Activated CD8-positive, alpha-beta memory T cell treated with anti-CD3 and anti-CD28 coated beads, Interleukin-2, amount 50 U/mL, for 1 hour (primary cell): Measurements from ENCODE around the gene DGAT2.

Experiments
- DNase-seq: peaks from one replicate; pipeline ENCODE4 v3.0.0-alpha.2; 2020; ENCODE audit errors: extremely low read depth

DGAT2 gene

GRCh38 chr11:75801362-75802020 lies 32.9 kb downstream of the DGAT2 start:
- no peak for DNase-seq

- no peak for DNase-seq
Observed at GRCh38 chr11:75802021-75802912, 33.7 kb downstream of the DGAT2 start.

GRCh38 chr11:75802913-75803820 lies 34.6 kb downstream of the DGAT2 start:
- DNase-seq, result peak; percentile 35

DNA sequence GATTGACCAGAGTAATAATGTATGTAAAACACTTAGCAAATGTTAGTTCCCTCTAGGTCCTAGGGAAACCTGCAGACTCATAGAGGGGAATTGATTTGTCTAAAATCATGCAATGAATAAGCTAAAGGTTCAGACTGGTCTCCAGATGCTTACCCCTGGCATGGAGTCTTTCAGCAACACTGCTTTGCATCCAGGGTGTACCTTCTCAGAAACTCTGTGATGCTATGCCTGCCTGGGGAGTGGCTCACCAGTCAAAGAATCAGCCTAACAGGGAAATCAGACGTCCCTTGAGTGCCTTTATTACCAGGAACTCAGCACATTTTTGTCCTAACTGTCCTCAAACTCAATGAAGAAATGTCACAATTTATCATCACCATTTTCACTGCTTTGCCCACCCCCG lies 40.5 kb downstream of the DGAT2 start:
- no peak for DNase-seq

- no peak for DNase-seq
Observed at GRCh38 chr11:75809991-75810390, 41.4 kb downstream of the DGAT2 start.

- no peak for DNase-seq
Observed at GRCh38 chr11:75810637-75811390, 42.2 kb downstream of the DGAT2 start.

- no peak for DNase-seq
Observed at GRCh38 chr11:75811485-75811884, 42.9 kb downstream of the DGAT2 start.

- DNase-seq, result no peak
Observed at GRCh38 chr11:75812542-75813040, 44.0 kb downstream of the DGAT2 start.

- DNase-seq, result no peak
Observed at GRCh38 chr11:75813124-75813523, 44.5 kb downstream of the DGAT2 start.

- DNase-seq, result no peak
Observed at GRCh38 chr11:75813622-75814039, 45.1 kb downstream of the DGAT2 start.

GRCh38 chr11:75814363-75814676 lies 45.7 kb downstream of the DGAT2 start:
- DNase-seq, result no peak

GRCh38 chr11:75814677-75815344 lies 46.2 kb downstream of the DGAT2 start, which contains the start of gene UVRAG:
TSS of gene UVRAG (plus strand) at chr11:75815210. CDS start at chr11:75815408, 198 bp downstream.
- peak; percentile 98 for DNase-seq

DNA sequence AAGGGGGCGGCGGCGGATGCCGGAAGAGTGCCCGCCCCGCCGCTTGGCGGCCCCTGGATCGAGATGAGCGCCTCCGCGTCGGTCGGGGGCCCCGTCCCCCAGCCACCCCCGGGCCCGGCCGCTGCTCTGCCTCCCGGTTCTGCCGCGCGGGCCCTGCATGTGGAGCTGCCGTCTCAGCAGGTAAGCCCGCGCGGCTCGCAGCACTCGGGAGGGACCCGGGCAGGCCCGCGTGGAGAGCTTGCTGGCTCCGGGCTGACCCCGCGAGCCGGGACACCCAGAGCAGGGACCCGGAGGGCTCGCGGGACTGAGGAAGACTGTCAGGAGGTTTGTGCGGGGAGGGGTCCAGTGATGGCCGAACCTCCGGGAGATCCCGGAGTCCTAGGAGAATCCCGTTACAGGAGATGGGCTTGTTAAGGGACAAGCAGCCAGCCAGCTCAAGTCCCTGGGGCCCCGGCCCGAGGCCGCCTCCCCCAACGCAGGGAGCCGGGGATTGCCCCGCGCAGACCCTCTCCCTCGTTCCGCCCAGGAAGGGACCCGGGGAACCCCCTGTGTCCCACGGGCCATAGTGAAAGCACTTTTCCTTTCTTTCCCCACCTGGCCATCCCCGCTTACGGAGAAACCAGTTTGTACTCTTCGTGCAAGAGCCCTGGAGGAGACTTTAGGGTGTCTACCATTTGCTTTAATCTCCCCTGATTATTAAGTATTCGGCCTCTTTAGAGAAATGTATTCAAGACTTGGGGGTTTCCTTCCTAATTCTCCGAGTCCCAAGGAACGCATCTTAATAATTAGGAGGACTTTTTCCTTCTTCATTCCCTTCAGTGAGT lies 47.0 kb downstream of the DGAT2 start:
- no peak for DNase-seq

GRCh38 chr11:75816561-75817239 lies 48.1 kb downstream of the DGAT2 start:
- no peak for DNase-seq

DNA sequence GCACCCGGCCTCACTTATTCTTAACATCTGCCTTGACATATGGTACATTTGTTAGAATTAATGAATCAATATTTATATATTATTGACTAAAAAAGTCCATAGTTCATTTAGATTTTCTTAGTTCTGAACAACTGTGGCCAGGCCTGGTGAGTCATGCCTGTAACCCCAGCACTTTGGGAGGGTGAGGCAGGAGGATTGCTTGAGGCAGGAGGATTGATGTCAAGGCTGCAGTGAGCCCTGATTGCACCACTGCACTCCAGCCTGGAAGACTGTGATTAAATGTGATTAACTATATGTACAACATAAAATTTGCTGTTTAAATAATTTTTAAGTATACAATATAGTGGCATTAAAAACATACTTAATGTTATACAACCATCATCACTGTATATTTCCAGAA lies 52.1 kb downstream of the DGAT2 start:
- no peak for DNase-seq

GRCh38 chr11:75821202-75821601 lies 52.6 kb downstream of the DGAT2 start:
- no peak for DNase-seq

GRCh38 chr11:75822541-75822940 lies 54.0 kb downstream of the DGAT2 start:
- DNase-seq, result no peak

DNA sequence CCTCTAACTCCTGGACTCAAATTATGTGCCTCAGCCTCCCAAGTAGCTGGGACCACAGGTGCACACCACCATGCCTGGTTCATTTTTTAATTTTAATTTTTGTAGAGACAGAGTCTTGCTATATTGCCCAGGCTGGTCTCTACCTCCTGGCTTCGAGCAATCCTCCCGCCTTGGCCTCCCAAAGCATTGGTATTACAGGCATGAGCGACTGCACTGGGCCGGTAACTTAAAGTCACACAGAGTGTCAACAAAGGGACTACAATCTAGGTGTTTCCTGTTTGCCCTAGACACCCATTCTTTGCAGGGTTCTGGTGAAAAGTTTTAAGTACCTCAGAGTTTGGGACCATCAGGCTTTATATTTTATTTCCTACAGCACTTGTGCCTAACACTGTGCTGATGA lies 54.8 kb downstream of the DGAT2 start:
- DNase-seq, result no peak

- no peak for DNase-seq
Observed at GRCh38 chr11:75823946-75824345, 55.4 kb downstream of the DGAT2 start.
